GM19455 (cell line): ENCODE results near the gene GAK.

Experiments
- ATAC-seq: cut with Tn5 transposase; IDR thresholded peaks from one replicate; pipeline ENCODE4 v1.9.1; 2021; ENCODE audit not compliant: unreplicated experiment

The GAK gene

GRCh38 chr4:832536-832935, 99.6 kb downstream of the GAK start:
- no peak for ATAC-seq

GRCh38 chr4:832108-832507, 100.0 kb downstream of the GAK start:
- ATAC-seq: no peak

GRCh38 chr4:831483-831805, 100.7 kb downstream of the GAK start:
- no peak for ATAC-seq

- ATAC-seq: no peak
Observed at GRCh38 chr4:830601-831482, 101.3 kb downstream of the GAK start.

- no peak for ATAC-seq
Observed at GRCh38 chr4:829761-830600, 102.1 kb downstream of the GAK start.

GRCh38 chr4:829291-829690, 102.8 kb downstream of the GAK start:
- ATAC-seq: no peak

GRCh38 chr4:828641-829271, 103.4 kb downstream of the GAK start:
- ATAC-seq: no peak

GRCh38 chr4:827209-828081, 104.7 kb downstream of the GAK start:
- ATAC-seq: no peak

GRCh38 chr4:826508-827208, 105.5 kb downstream of the GAK start:
- ATAC-seq: no peak

- ATAC-seq: no peak
Observed at GRCh38 chr4:825971-826330, 106.2 kb downstream of the GAK start, which contains the start of gene CPLX1. Gene CPLX1, minus strand, starts transcription at chr4:826129. Its CDS starts 1,607 bp downstream, at chr4:824522.

- no peak for ATAC-seq
Observed at GRCh38 chr4:825063-825970, 106.8 kb downstream of the GAK start.

GRCh38 chr4:824461-825062, 107.6 kb downstream of the GAK start:
- no peak for ATAC-seq

- ATAC-seq: no peak
Observed at GRCh38 chr4:823761-824460, 108.2 kb downstream of the GAK start.

- no peak for ATAC-seq
Observed at GRCh38 chr4:823176-823760, 108.8 kb downstream of the GAK start.

- ATAC-seq: no peak
Observed at GRCh38 chr4:822361-823175, 109.5 kb downstream of the GAK start.

- ATAC-seq: no peak
Observed at GRCh38 chr4:821631-822030, 110.5 kb downstream of the GAK start.

GRCh38 chr4:821181-821591, 110.9 kb downstream of the GAK start:
- ATAC-seq: no peak
